NT2/D1 (cell line): ENCODE data around the gene QRICH2.

Experiments
- DNase-seq: peaks from one replicate; pipeline ENCODE4 v3.0.0-alpha.2; 2011; ENCODE audit warnings: low read depth, low spot score
- H3K27me3 ChIP-seq: 2 replicates; pipeline ENCODE4 v1.6.0; 2011; ENCODE audit warnings: mild to moderate bottlenecking; ENCODE audit not compliant: insufficient read length, insufficient read depth
- H3K36me3 ChIP-seq: 2 replicates; pipeline ENCODE4 v1.6.1; 2011; ENCODE audit warnings: mild to moderate bottlenecking, low read length, mixed read lengths; ENCODE audit not compliant: insufficient read depth, insufficient read length
- H3K4me1 ChIP-seq: 2 replicates; pipeline ENCODE4 v1.5.1; 2011; ENCODE audit not compliant: insufficient read depth, insufficient read length
- H3K4me3 ChIP-seq: 2 replicates; pipeline ENCODE4 v1.5.1; 2011; ENCODE audit warnings: low read depth; ENCODE audit not compliant: insufficient read length
- H3K9ac ChIP-seq: 2 replicates; pipeline ENCODE4 v1.6.0; 2011; ENCODE audit warnings: low read depth; ENCODE audit not compliant: insufficient read length
- H3K9me3 ChIP-seq: 2 replicates; pipeline ENCODE4 v1.5.1; 2011; ENCODE audit warnings: mild to moderate bottlenecking, low read length; ENCODE audit not compliant: insufficient read depth
- SUZ12 ChIP-seq: IDR thresholded peaks from 2 replicates; pipeline ENCODE4 v1.6.1; 2011; ENCODE audit not compliant: insufficient read length, insufficient read depth; ENCODE audit errors: extremely low read depth
- YY1 ChIP-seq: IDR thresholded peaks from 2 replicates; pipeline ENCODE4 v1.6.1; 2011; ENCODE audit not compliant: insufficient read length, insufficient read depth
- ZNF274 ChIP-seq: IDR thresholded peaks from 2 replicates; pipeline ENCODE4 v1.6.1; 2011; ENCODE audit warnings: mild to moderate bottlenecking, low read depth, low read length

The QRICH2 gene

GRCh38 chr17:76280650-76281049 is 27.4 kb downstream of the QRICH2 start:
- TF ChIP-seq YY1: no peak
- no peak for TF ChIP-seq SUZ12
- TF ChIP-seq ZNF274: no peak
- Histone ChIP-seq H3K4me1 (peaks cover 16% of the 10 kb centered on the region), H3K9ac (no peak overlapping the region), H3K36me3 (peaks cover 6% of the 10 kb centered on the region), H3K4me3 (no peak overlapping the region), H3K27me3 (no peaks in the 10 kb centered on the region), H3K9me3 (no peaks in the 10 kb centered on the region)
- no peak for DNase-seq

GRCh38 chr17:76279742-76280287 is 28.3 kb downstream of the QRICH2 start:
- no peak overlapping the region for H3K4me3 ChIP-seq
- no peaks in the 10 kb centered on the region for H3K27me3 ChIP-seq
- H3K36me3 ChIP-seq: peaks cover 9% of the 10 kb centered on the region
- H3K9ac ChIP-seq: no peak overlapping the region
- H3K4me1 ChIP-seq: peaks cover 22% of the 10 kb centered on the region
- TF ChIP-seq YY1 (no peak), SUZ12 (no peak), ZNF274 (no peak)
- no peaks in the 10 kb centered on the region for H3K9me3 ChIP-seq
- no peak for DNase-seq

- Histone ChIP-seq H3K4me1 (peaks cover 23% of the 10 kb centered on the region), H3K36me3 (peaks cover 9% of the 10 kb centered on the region), H3K9ac (peak overlapping the region; percentile 51), H3K4me3 (no peak overlapping the region), H3K27me3 (no peaks in the 10 kb centered on the region), H3K9me3 (no peaks in the 10 kb centered on the region)
- DNase-seq: peak; percentile 47
- TF ChIP-seq ZNF274 (no peak), YY1 (no peak), SUZ12 (no peak)
Measured at GRCh38 chr17:76278952-76279741, 28.9 kb downstream of the QRICH2 start.

- Histone ChIP-seq H3K27me3 (no peaks in the 10 kb centered on the region), H3K9me3 (no peaks in the 10 kb centered on the region), H3K9ac (no peak overlapping the region), H3K4me3 (no peak overlapping the region), H3K4me1 (peaks cover 31% of the 10 kb centered on the region), H3K36me3 (peaks cover 9% of the 10 kb centered on the region)
- DNase-seq: no peak
- TF ChIP-seq YY1 (no peak), ZNF274 (no peak), SUZ12 (no peak)
Measured at GRCh38 chr17:76278268-76278908, 29.7 kb downstream of the QRICH2 start.

- Histone ChIP-seq H3K9ac (peak overlapping the region; percentile 1), H3K4me1 (peaks cover 31% of the 10 kb centered on the region), H3K36me3 (peaks cover 9% of the 10 kb centered on the region), H3K27me3 (no peaks in the 10 kb centered on the region), H3K4me3 (no peak overlapping the region), H3K9me3 (no peaks in the 10 kb centered on the region)
- TF ChIP-seq YY1 (no peak), SUZ12 (no peak), ZNF274 (no peak)
- DNase-seq: no peak
Measured at GRCh38 chr17:76277300-76278267, 30.5 kb downstream of the QRICH2 start.

GRCh38 chr17:76276461-76277299 is 31.4 kb downstream of the QRICH2 start:
- Histone ChIP-seq H3K4me3 (no peak overlapping the region), H3K36me3 (peaks cover 6% of the 10 kb centered on the region), H3K4me1 (peaks cover 34% of the 10 kb centered on the region), H3K9me3 (no peaks in the 10 kb centered on the region), H3K9ac (peak overlapping the region; percentile 1), H3K27me3 (no peaks in the 10 kb centered on the region)
- DNase-seq: no peak
- TF ChIP-seq YY1 (no peak), SUZ12 (no peak), ZNF274 (no peak)
